GM18868 (cell line): ENCODE data around the gene IGFL1.
"Not testable (repeated sequence)": the region's sequence is repeated elsewhere in the genome, so short reads cannot be mapped to it uniquely, and the experiment has no call there.

Experiments used
- ATAC-seq: cut with Tn5 transposase; IDR thresholded peaks from one replicate; pipeline ENCODE4 v1.9.1; 2021; ENCODE audit warnings: mild to moderate bottlenecking, moderate library complexity; ENCODE audit not compliant: unreplicated experiment

Gene IGFL1

GRCh38 chr19:46229442-46229841 lies at the start of gene IGFL1:
TSS of gene IGFL1 (plus strand) at chr19:46229742. CDS start at chr19:46229775, 33 bp downstream.
- ATAC-seq, result no peak

- no peak for ATAC-seq
Observed at GRCh38 chr19:46180701-46181387, 48.7 kb upstream of the IGFL1 start.

GRCh38 chr19:46181388-46181779 lies 48.2 kb upstream of the IGFL1 start:
- ATAC-seq, result no peak

- no peak for ATAC-seq
Observed at GRCh38 chr19:46182476-46182875, 47.1 kb upstream of the IGFL1 start.

GRCh38 chr19:46184775-46185710 lies 44.5 kb upstream of the IGFL1 start:
- ATAC-seq, result not testable (repeated sequence)

- no peak for ATAC-seq
Observed at GRCh38 chr19:46186101-46186716, 43.3 kb upstream of the IGFL1 start.

- ATAC-seq, result no peak
Observed at GRCh38 chr19:46186717-46187101, 42.8 kb upstream of the IGFL1 start.

- no peak for ATAC-seq
Observed at GRCh38 chr19:46189971-46190888, 39.3 kb upstream of the IGFL1 start.

GRCh38 chr19:46191356-46191755 lies 38.2 kb upstream of the IGFL1 start:
- ATAC-seq, result no peak

- no peak for ATAC-seq
Observed at GRCh38 chr19:46191972-46192371, 37.6 kb upstream of the IGFL1 start.

GRCh38 chr19:46192626-46192991 lies 36.9 kb upstream of the IGFL1 start:
- not testable (repeated sequence) for ATAC-seq

GRCh38 chr19:46192992-46193650 lies 36.4 kb upstream of the IGFL1 start:
- ATAC-seq, result no peak

GRCh38 chr19:46193678-46194077 lies 35.9 kb upstream of the IGFL1 start:
- no peak for ATAC-seq

GRCh38 chr19:46195104-46195503 lies 34.4 kb upstream of the IGFL1 start:
- no peak for ATAC-seq

GRCh38 chr19:46195919-46196318 lies 33.6 kb upstream of the IGFL1 start:
- not testable (repeated sequence) for ATAC-seq

- ATAC-seq, result no peak
Observed at GRCh38 chr19:46196410-46197124, 33.0 kb upstream of the IGFL1 start.

- no peak for ATAC-seq
Observed at GRCh38 chr19:46197314-46198070, 32.0 kb upstream of the IGFL1 start.

- ATAC-seq, result no peak
Observed at GRCh38 chr19:46198756-46199155, 30.8 kb upstream of the IGFL1 start.
